Mucosa of stomach (tissue), 1 donor: ENCODE measurements around the gene WDR31.
A peak's percentile ranks its signal among the peaks of the same experiment; 100 is the strongest.

ENCODE experiments used
- H3K27me3 ChIP-seq: one replicate; pipeline ENCODE4 v1.7.0; 2013; ENCODE audit warnings: mild to moderate bottlenecking, low read length; ENCODE audit not compliant: control insufficient read depth, insufficient read depth
- H3K36me3 ChIP-seq: one replicate; pipeline ENCODE4 v1.7.0; 2013; ENCODE audit warnings: low read length; ENCODE audit not compliant: control insufficient read depth, insufficient read depth
- H3K4me1 ChIP-seq: one replicate; pipeline ENCODE4 v1.7.0; 2013; ENCODE audit warnings: mild to moderate bottlenecking, low read length; ENCODE audit not compliant: control insufficient read depth, insufficient read depth
- H3K4me3 ChIP-seq: one replicate; pipeline ENCODE4 v1.7.0; 2013; ENCODE audit warnings: low read length
- H3K9ac ChIP-seq: one replicate; pipeline ENCODE4 v1.7.0; 2013; ENCODE audit warnings: mild to moderate bottlenecking, low read length, moderate library complexity
- H3K9me3 ChIP-seq: one replicate; pipeline ENCODE4 v1.7.0; 2013; ENCODE audit warnings: mild to moderate bottlenecking, low read length, moderate library complexity; ENCODE audit not compliant: control insufficient read depth
- donor health status: Pancreatic carcinoma.

The WDR31 gene

DNA sequence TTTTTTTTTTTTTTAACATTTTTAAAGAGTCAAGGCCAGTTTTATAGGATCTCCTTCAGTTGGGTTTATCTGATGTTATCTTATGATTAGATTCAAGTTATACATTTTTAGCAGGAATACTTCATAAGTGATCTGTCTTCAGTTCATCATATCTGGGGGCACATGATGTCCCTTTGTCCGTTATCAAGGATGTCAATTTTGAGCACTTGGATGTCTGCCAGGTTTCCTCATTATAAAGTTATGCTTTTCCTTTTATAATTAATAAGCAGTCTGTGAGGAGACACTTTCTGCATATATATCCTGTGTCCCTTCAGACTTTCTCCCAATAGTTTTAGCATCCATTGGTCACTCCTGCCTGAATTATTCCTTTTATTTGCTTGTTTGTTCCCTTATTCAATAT, 24.9 kb upstream of the WDR31 start:
- H3K9me3 ChIP-seq = no peaks in the 10 kb centered on the region

GRCh38 chr9:113363336-113363735, 23.3 kb upstream of the WDR31 start:
- no peaks in the 10 kb centered on the region for H3K36me3 ChIP-seq
- no peaks in the 10 kb centered on the region for H3K27me3 ChIP-seq
- H3K9ac ChIP-seq = no peak overlapping the region

More for the DNA sequence above, 24.9 kb upstream of the WDR31 start:
- Histone ChIP-seq H3K36me3 (no peaks in the 10 kb centered on the region), H3K4me3 (no peak overlapping the region), H3K9ac (no peak overlapping the region), H3K27me3 (no peaks in the 10 kb centered on the region), H3K4me1 (peaks cover 25% of the 10 kb centered on the region)

GRCh38 chr9:113361304-113362018, 21.4 kb upstream of the WDR31 start:
- no peaks in the 10 kb centered on the region for H3K36me3 ChIP-seq
- no peak overlapping the region for H3K9ac ChIP-seq

More at GRCh38 chr9:113363336-113363735, 23.3 kb upstream of the WDR31 start:
- H3K9me3 ChIP-seq = no peaks in the 10 kb centered on the region
- H3K4me1 ChIP-seq = peaks cover 9% of the 10 kb centered on the region
- no peak overlapping the region for H3K4me3 ChIP-seq

GRCh38 chr9:113360242-113360842, 20.3 kb upstream of the WDR31 start:
- Histone ChIP-seq H3K9ac (no peak overlapping the region), H3K4me3 (no peak overlapping the region), H3K9me3 (no peaks in the 10 kb centered on the region), H3K27me3 (no peaks in the 10 kb centered on the region), H3K4me1 (peaks cover 5% of the 10 kb centered on the region), H3K36me3 (no peaks in the 10 kb centered on the region)

More at GRCh38 chr9:113361304-113362018, 21.4 kb upstream of the WDR31 start:
- Histone ChIP-seq H3K27me3 (no peaks in the 10 kb centered on the region), H3K9me3 (no peaks in the 10 kb centered on the region), H3K4me1 (peaks cover 5% of the 10 kb centered on the region), H3K4me3 (no peak overlapping the region)

- H3K27me3 ChIP-seq = no peaks in the 10 kb centered on the region
- peaks cover 5% of the 10 kb centered on the region for H3K4me1 ChIP-seq
- no peak overlapping the region for H3K9ac ChIP-seq
- no peak overlapping the region for H3K4me3 ChIP-seq
- H3K36me3 ChIP-seq = no peaks in the 10 kb centered on the region
- no peaks in the 10 kb centered on the region for H3K9me3 ChIP-seq
These were observed 19.3 kb upstream of the WDR31 start for GRCh38 chr9:113359385-113359784.

- peaks cover 15% of the 10 kb centered on the region for H3K4me1 ChIP-seq
- no peaks in the 10 kb centered on the region for H3K36me3 ChIP-seq
- no peak overlapping the region for H3K9ac ChIP-seq
- H3K9me3 ChIP-seq = no peaks in the 10 kb centered on the region
- H3K27me3 ChIP-seq = no peaks in the 10 kb centered on the region
- no peak overlapping the region for H3K4me3 ChIP-seq
These were observed 16.7 kb upstream of the WDR31 start for GRCh38 chr9:113356686-113357292.

- Histone ChIP-seq H3K9me3 (no peaks in the 10 kb centered on the region), H3K9ac (no peak overlapping the region), H3K27me3 (peaks cover 1% of the 10 kb centered on the region), H3K36me3 (no peaks in the 10 kb centered on the region), H3K4me1 (peaks cover 22% of the 10 kb centered on the region), H3K4me3 (no peak overlapping the region)
These were observed 15.0 kb upstream of the WDR31 start for GRCh38 chr9:113355040-113355596.

DNA sequence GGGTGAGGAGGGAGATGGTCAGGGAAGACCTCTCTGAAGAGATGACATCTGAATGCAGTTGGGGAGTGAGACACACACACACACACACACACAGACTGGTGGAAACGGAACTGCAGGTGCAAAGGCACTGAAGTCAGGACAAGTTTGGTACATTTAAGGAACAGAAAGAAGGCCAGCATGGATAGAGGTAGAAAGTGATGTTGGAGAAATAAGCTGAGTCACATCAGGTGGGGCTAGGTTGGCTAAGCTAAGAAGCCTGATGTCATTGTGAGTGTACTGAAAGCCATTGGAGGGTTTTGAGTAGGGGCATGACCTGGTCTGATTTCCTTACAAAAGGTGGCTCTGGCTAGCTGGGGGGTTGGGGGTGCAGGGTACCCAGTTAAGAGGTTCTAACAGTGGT, 12.3 kb upstream of the WDR31 start:
- H3K27me3 ChIP-seq = peaks cover 5% of the 10 kb centered on the region
- no peaks in the 10 kb centered on the region for H3K36me3 ChIP-seq
- peaks cover 25% of the 10 kb centered on the region for H3K4me1 ChIP-seq
- no peak overlapping the region for H3K9ac ChIP-seq
- H3K4me3 ChIP-seq = no peak overlapping the region
- H3K9me3 ChIP-seq = no peaks in the 10 kb centered on the region

DNA sequence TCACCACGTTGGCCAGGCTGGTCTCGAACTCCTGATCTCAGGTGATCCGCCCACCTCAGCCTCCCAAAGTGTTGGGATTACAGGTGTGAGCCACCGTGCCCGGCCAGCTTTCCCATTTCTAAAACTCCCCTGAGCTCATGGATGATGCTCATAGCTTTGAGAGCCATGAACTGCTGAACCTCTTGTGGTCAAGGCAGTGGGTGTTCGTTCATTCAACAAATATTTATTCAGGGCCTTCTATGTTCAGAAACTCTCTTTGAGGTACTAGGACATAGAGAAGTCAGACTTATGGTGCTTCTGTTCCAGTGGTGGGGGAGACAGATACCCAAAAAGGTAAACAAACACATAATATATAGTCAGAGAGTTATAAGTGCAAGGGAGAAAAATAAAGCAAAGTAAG, 11.9 kb upstream of the WDR31 start:
- Histone ChIP-seq H3K27me3 (peaks cover 5% of the 10 kb centered on the region), H3K4me1 (peaks cover 25% of the 10 kb centered on the region), H3K9me3 (no peaks in the 10 kb centered on the region)

GRCh38 chr9:113350937-113351336, 10.9 kb upstream of the WDR31 start:
- Histone ChIP-seq H3K36me3 (no peaks in the 10 kb centered on the region), H3K4me3 (no peak overlapping the region), H3K27me3 (peaks cover 5% of the 10 kb centered on the region), H3K9me3 (no peaks in the 10 kb centered on the region), H3K4me1 (peaks cover 25% of the 10 kb centered on the region), H3K9ac (no peak overlapping the region)

More for the DNA sequence above, 11.9 kb upstream of the WDR31 start:
- H3K36me3 ChIP-seq = no peaks in the 10 kb centered on the region
- no peak overlapping the region for H3K4me3 ChIP-seq
- no peak overlapping the region for H3K9ac ChIP-seq

GRCh38 chr9:113350107-113350661, 10.1 kb upstream of the WDR31 start:
- Histone ChIP-seq H3K4me1 (peaks cover 25% of the 10 kb centered on the region), H3K9ac (peak overlapping the region; percentile 78), H3K27me3 (peaks cover 5% of the 10 kb centered on the region), H3K9me3 (no peaks in the 10 kb centered on the region), H3K36me3 (no peaks in the 10 kb centered on the region), H3K4me3 (peak overlapping the region; percentile 58)
